Transverse colon (tissue), 3 donors: ENCODE data around the gene ARHGAP24.

Experiments
- POLR2A ChIP-seq: fragments of 450-650 bp; IDR thresholded peaks from one replicate; pipeline ENCODE4 v1.6.1; 2016; ENCODE audit warnings: antibody characterized with exemption, mild to moderate bottlenecking, moderate library complexity
- TF ChIP-seq, protein P1 (sequence below), 5 experiments: fragments of 200-600 bp in 3 of 5; fragments of 450-650 bp in 2 of 5; sonication (generic) in 3 of 5; IDR thresholded peaks; 1 replicate in 2 of 5; 2 replicates in 3 of 5; pipeline ENCODE4 v1.5.1; 2016 to 2017; ENCODE audit warnings: antibody characterized with exemption in 5 of 5, inconsistent platforms in 3 of 5, mild to moderate bottlenecking in 2 of 5, moderate library complexity in 1 of 5

DNA sequence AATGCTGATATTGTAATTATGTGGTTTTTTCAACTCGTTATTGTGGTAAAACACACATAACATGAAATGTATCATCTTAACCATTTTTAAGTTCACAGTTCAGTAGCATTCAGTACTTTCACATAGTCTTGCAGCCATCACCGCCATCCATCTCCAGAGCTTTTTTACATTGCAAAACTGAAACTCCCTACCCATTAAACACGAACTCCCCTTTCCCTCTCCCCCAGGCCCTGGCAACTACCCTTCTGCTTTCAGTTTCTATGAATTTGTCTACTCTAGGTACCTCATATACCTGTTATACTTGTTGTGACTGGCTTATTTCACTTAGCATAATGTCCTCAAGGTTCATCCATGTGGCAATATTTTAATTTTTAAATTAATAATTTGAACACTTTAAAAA lies 504.3 kb downstream of the ARHGAP24 start:
- TF ChIP-seq, protein P1, sequence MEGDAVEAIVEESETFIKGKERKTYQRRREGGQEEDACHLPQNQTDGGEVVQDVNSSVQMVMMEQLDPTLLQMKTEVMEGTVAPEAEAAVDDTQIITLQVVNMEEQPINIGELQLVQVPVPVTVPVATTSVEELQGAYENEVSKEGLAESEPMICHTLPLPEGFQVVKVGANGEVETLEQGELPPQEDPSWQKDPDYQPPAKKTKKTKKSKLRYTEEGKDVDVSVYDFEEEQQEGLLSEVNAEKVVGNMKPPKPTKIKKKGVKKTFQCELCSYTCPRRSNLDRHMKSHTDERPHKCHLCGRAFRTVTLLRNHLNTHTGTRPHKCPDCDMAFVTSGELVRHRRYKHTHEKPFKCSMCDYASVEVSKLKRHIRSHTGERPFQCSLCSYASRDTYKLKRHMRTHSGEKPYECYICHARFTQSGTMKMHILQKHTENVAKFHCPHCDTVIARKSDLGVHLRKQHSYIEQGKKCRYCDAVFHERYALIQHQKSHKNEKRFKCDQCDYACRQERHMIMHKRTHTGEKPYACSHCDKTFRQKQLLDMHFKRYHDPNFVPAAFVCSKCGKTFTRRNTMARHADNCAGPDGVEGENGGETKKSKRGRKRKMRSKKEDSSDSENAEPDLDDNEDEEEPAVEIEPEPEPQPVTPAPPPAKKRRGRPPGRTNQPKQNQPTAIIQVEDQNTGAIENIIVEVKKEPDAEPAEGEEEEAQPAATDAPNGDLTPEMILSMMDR (IDR thresholded peaks at IDR 0.05), result no peak
- no peak for TF ChIP-seq POLR2A
